Prostate gland (tissue), 2 donors: ENCODE results near the gene FAM131A.

Experiments
- POLR2A ChIP-seq: fragments of 450-650 bp; IDR thresholded peaks from one replicate; pipeline ENCODE4 v1.6.1; 2016; ENCODE audit warnings: antibody characterized with exemption, mild to moderate bottlenecking
- TF ChIP-seq, protein P1 (sequence below), 4 experiments: fragments of 200-600 bp in 2 of 4; fragments of 450-650 bp in 2 of 4; sonication (generic) in 2 of 4; IDR thresholded peaks; 1 replicate in 3 of 4; 2 replicates in 1 of 4; pipeline ENCODE4 v1.5.1; 2016 to 2019; ENCODE audit warnings: antibody characterized with exemption in 4 of 4, mild to moderate bottlenecking in 2 of 4, moderate library complexity in 2 of 4

GRCh38 chr3:184360070-184360928, 22.9 kb downstream of the FAM131A start:
- TF ChIP-seq, protein P1, sequence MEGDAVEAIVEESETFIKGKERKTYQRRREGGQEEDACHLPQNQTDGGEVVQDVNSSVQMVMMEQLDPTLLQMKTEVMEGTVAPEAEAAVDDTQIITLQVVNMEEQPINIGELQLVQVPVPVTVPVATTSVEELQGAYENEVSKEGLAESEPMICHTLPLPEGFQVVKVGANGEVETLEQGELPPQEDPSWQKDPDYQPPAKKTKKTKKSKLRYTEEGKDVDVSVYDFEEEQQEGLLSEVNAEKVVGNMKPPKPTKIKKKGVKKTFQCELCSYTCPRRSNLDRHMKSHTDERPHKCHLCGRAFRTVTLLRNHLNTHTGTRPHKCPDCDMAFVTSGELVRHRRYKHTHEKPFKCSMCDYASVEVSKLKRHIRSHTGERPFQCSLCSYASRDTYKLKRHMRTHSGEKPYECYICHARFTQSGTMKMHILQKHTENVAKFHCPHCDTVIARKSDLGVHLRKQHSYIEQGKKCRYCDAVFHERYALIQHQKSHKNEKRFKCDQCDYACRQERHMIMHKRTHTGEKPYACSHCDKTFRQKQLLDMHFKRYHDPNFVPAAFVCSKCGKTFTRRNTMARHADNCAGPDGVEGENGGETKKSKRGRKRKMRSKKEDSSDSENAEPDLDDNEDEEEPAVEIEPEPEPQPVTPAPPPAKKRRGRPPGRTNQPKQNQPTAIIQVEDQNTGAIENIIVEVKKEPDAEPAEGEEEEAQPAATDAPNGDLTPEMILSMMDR (IDR thresholded peaks at IDR 0.05): no peak
- no peak for TF ChIP-seq POLR2A
